PFSK-1 (cell line): ENCODE measurements around the gene CCDC93.

ENCODE experiments used
- POLR2AphosphoS5 ChIP-seq: IDR thresholded peaks from 2 replicates; pipeline ENCODE4 v1.6.1; 2012; ENCODE audit warnings: low read depth, mild to moderate bottlenecking, control low read depth, low read length, moderate library complexity
- SIN3A ChIP-seq: IDR thresholded peaks from 2 replicates; pipeline ENCODE4 v1.6.1; 2012; ENCODE audit warnings: mild to moderate bottlenecking, low read length, moderate library complexity, borderline replicate concordance; ENCODE audit not compliant: insufficient read depth
- TAF1 ChIP-seq: IDR thresholded peaks from 2 replicates; pipeline ENCODE4 v1.6.1; 2012; ENCODE audit warnings: low read length, control low read depth, borderline replicate concordance; ENCODE audit not compliant: insufficient read depth

DNA sequence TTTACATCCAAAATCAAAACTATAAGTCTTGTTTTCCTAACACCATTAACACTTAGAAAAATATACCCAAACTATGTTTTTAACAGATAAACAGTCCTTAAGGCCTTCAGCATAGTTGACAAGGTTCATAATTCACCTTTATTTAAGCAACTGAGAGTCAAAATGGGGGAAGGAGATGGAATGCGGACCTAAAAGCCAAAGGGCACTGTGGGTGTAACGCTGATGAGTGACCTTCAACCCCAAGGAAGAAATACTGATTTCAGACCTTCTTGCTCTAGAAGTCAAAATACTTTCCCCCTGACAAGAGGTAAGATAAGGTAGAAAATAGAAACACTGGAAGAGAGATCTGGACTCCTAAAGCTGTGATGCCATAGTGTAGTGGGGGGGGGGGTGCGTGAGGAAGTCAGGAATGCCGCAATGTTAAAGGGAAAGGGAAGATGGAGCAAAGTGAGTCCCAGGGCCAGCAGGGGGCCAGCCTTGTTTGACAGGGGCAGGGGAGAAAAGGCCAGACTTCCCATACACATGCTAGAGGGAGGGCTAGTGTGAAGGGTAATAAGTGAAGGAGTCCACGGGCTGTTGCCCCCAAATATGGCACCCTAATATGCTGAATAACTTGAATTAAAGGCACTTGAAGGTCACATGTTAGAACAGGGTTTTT, 31.4 kb downstream of the CCDC93 start:
- TF ChIP-seq POLR2AphosphoS5 (no peak), SIN3A (no peak), TAF1 (no peak)
